ENCODE data around the gene CCR5AS.

- TF ChIP-seq ZNF274 (IDR thresholded peaks at IDR 0.05; ENCODE audit: low read depth, low read length) = no peak
- no peak for TF ChIP-seq SUZ12 (IDR thresholded peaks at IDR 0.05; ENCODE audit: extremely low read depth, insufficient read depth, insufficient read length)
These were observed 92.3 kb downstream of the CCR5AS start for GRCh38 chr3:46314517-46314916.
